Mesodermal cell (in vitro differentiated cells): ENCODE measurements around the gene SPECC1. TPM values are rescaled to one million over a fixed set of nuclear protein-coding genes. Genes with fewer than 3 reads are reported as not detected.
"Not testable (repeated sequence)": the region's sequence is repeated elsewhere in the genome, so short reads cannot be mapped to it uniquely, and the experiment has no call there.

Experiments used
- H3K27ac ChIP-seq: 2 replicates; pipeline ENCODE4 v1.7.0; 2013; ENCODE audit warnings: mild to moderate bottlenecking, low read depth, low read length, moderate library complexity; ENCODE audit not compliant: severe bottlenecking
- H3K36me3 ChIP-seq: 2 replicates; pipeline ENCODE4 v1.7.1; 2013; ENCODE audit warnings: mild to moderate bottlenecking, low read length, moderate library complexity; ENCODE audit not compliant: control insufficient read depth, insufficient read depth
- H3K4me1 ChIP-seq: one replicate; pipeline ENCODE4 v1.7.1; 2013; ENCODE audit warnings: mild to moderate bottlenecking, low read length; ENCODE audit not compliant: insufficient read depth, control insufficient read depth, poor library complexity, severe bottlenecking
- H3K4me3 ChIP-seq: 2 replicates; pipeline ENCODE4 v1.7.0; 2013; ENCODE audit warnings: low read length, control low read depth, mild to moderate bottlenecking; ENCODE audit not compliant: insufficient read depth, poor library complexity, severe bottlenecking; ENCODE audit errors: extremely low read depth
- H3K9me3 ChIP-seq: 2 replicates; pipeline ENCODE4 v1.7.1; 2013; ENCODE audit warnings: mild to moderate bottlenecking, low read length, moderate library complexity; ENCODE audit not compliant: control insufficient read depth
- WGBS, 2 experiments: methylation state at CpG; one replicate each; pipeline ENCODE4 v1.1.5; 2013; ENCODE audit warnings: missing lambda C conversion rate in 2 of 2; ENCODE audit not compliant: insufficient coverage in 2 of 2; 5-methylcytosine and 5-hydroxymethylcytosine counted together
- polyA plus RNA-seq, 2 experiments: library from polyadenylated mRNA; stranded (reverse); fragments of 50-300 nt; gene quantifications; one replicate each; pipeline ENCODE4 v1.2.3, GENCODE V29; 2013

Gene SPECC1
- 59.3 TPM for polyA plus RNA-seq (2013, experiment 1 of 2)
- 65.8 TPM for polyA plus RNA-seq (2013, experiment 2 of 2)

DNA sequence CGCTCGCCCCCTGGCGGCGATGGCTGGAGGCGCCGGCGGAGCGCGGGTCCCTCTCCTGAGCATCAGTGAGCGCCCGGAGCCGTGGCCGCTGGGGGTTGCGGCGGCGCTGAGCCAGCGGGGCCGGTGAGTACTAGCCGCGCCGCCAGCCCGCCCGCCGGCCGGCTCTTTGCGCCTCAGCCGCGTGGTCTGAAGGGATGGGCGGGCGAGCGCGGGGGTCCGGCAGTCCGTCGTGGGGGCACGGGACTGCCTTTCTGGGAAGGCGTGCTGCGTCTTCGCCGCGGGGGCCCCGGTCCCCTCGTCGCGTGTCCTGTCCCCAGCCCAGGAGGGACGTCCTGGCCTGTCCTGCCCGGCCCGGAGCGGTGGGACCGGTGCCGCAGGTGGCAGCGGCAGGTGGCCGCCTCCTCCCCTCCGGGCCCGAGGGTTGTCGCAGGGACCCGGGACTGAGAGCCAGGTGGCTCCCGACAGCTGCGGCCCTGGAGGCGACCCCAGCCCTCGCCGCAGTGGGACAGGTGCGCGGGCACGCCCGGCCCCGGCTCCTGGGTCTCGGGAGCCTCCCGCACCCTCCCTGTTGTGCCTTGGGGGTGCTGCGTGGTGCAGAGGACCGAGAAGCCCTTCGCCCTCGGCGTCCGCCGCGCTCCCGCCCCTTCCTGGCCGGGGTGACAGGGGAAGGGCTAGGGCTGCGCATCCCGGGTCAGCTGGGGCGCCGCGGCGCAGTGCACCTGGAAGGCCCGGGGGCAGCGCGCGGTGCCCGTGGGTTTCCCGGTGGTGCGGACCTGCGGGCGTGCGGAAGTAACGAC, at the start of gene SPECC1:
SPECC1 (plus strand) TSS at position 58 of the 797 bp plus-strand sequence. CDS start 87,293 bp downstream, outside the sequence.
- WGBS, 2 experiments = 0 to 1% methylated on average over 56 to 71 of the region's 96 CpGs
- Histone ChIP-seq H3K27ac (no peak within 1 kb of the TSS), H3K9me3 (no peaks in the 10 kb centered on the region), H3K36me3 (no peaks in the 10 kb centered on the region), H3K4me1 (peaks cover 7% of the 10 kb centered on the region), H3K4me3 (peak within 1 kb of the TSS; percentile 56)

GRCh38 chr17:19962954-19963353, 46.2 kb upstream of the SPECC1 start:
- not testable (repeated sequence) for H3K27ac ChIP-seq, H3K9me3 ChIP-seq, H3K4me3 ChIP-seq
- Histone ChIP-seq H3K4me1 (peaks cover 13% of the 10 kb centered on the region), H3K36me3 (peaks cover 64% of the 10 kb centered on the region)
- no CpG with 5 or more reads among the region's 2 CpGs for WGBS, 2 experiments

DNA sequence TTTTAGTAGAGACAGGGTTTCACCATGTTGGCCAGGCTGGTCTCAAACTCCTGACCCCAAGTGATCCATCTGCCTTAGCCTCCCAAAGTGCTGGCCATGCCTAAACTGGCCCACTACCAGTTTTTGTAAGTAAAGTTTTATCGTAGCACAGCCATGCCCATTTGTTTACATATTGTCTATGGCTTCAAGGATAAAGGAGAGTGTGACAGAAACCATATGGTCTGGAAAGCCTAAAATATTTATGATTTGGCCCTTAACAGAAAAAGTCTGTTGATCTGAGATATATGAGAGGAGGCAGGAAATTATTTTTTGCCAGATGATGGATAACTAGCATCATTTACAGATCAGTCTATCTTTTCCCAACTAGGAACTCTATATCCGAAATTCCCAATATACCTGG, 36.0 kb upstream of the SPECC1 start:
- H3K9me3 ChIP-seq = peaks cover 2% of the 10 kb centered on the region
- peaks cover 75% of the 10 kb centered on the region for H3K36me3 ChIP-seq
- no peak overlapping the region for H3K4me3 ChIP-seq
- no peak overlapping the region for H3K27ac ChIP-seq
- WGBS, 2 experiments = 83 to 88% methylated on average over 1 of the region's 2 CpGs
- no peaks in the 10 kb centered on the region for H3K4me1 ChIP-seq

GRCh38 chr17:19975601-19976000, 33.6 kb upstream of the SPECC1 start:
- Histone ChIP-seq H3K4me3 (no peak overlapping the region), H3K9me3 (peaks cover 9% of the 10 kb centered on the region), H3K27ac (no peak overlapping the region), H3K36me3 (peaks cover 52% of the 10 kb centered on the region), H3K4me1 (no peaks in the 10 kb centered on the region)
- WGBS, 2 experiments = 100% methylated on average over 1 of the region's 3 CpGs; no CpG with 5 or more reads in 1 of the 2 experiments

GRCh38 chr17:19977293-19978208, 31.6 kb upstream of the SPECC1 start, which contains the start of gene AKAP10:
Gene AKAP10 (minus strand): TSS chr17:19977828. CDS start chr17:19977679, 149 bp downstream.
- Histone ChIP-seq H3K36me3 (peaks cover 39% of the 10 kb centered on the region), H3K27ac (peak within 1 kb of the TSS; percentile 75), H3K4me1 (no peaks in the 10 kb centered on the region), H3K9me3 (peaks cover 9% of the 10 kb centered on the region), H3K4me3 (peak within 1 kb of the TSS; percentile 73)
- 1% methylated on average over 67 to 68 of the region's 75 CpGs for whole genome bisulfite sequencing, 2 experiments

GRCh38 chr17:19978209-19978802, 30.9 kb upstream of the SPECC1 start:
- 75 to 77% methylated on average over 18 of the region's 22 CpGs for WGBS, 2 experiments
- Histone ChIP-seq H3K4me1 (no peaks in the 10 kb centered on the region), H3K4me3 (peak overlapping the region; percentile 73), H3K27ac (peak overlapping the region; percentile 75), H3K36me3 (peaks cover 31% of the 10 kb centered on the region), H3K9me3 (peaks cover 9% of the 10 kb centered on the region)

DNA sequence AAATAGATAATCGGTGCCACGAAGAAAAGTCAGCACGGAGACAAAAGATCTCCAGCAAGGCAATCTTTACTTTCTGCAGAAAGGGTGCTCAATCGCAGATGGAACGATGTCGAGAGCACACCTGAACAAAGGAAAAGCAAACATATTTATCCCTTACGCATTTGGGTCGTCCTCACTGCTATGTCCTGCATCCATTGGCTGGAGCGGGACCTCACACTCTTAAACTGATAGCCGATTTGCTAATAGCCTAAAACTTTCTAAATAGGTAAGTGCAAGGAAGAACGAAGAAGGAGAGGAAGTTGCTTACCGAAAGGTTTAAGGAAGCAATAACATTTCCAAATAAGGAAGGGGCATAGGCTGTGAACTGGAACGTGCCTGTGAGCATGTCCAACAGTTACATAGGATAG, 30.4 kb upstream of the SPECC1 start:
- Histone ChIP-seq H3K4me3 (no peak overlapping the region), H3K36me3 (peaks cover 26% of the 10 kb centered on the region), H3K27ac (no peak overlapping the region), H3K9me3 (peaks cover 9% of the 10 kb centered on the region), H3K4me1 (no peaks in the 10 kb centered on the region)
- WGBS, 2 experiments = 95 to 97% methylated on average over 9 to 12 of the region's 13 CpGs

DNA sequence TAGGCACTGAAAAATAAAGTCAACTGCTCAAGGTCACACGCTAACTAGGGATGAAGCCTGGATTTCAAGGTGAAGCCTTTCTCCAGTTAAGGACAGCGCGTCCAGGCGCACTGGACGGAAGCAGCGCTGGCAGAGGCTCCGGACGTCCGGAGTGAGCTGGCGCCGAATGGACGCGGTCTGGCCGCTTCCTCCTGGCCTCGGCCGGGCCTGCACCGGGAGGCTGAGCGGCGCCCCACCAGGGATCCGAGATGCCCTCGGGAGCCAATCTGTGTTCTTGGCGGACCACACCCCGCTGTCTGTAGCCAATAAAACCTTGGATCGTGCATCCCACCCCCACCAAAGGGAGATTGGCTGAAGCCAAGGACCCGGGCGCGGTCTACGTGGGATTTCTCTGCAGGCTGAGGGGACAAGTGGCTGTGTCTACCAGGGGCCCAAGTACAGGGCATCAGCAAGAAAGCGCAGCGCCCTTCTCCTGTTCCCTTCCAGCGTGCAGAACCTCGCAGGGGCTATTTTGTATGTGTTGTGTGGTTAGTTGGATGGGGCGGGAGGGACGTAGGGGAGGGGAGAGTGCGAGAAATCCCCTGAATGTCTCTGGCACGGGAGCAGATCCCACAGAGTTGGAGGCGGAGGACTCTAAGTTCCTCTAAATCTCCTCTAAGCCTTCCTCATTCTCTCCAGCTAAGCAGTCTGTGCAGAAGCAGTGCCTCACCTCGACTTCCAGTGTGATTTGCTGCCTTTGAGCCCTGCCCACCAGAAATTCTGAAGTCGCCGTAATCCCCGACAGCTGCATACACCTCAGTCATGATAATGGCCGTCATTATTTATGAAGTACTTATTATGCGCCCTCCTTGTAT, 29.0 kb upstream of the SPECC1 start:
- Histone ChIP-seq H3K4me1 (no peaks in the 10 kb centered on the region), H3K4me3 (no peak overlapping the region), H3K27ac (no peak overlapping the region), H3K9me3 (peaks cover 9% of the 10 kb centered on the region), H3K36me3 (peaks cover 14% of the 10 kb centered on the region)
- 94 to 95% methylated on average over 35 to 37 of the region's 43 CpGs for WGBS, 2 experiments

GRCh38 chr17:19986941-19987861, 22.0 kb upstream of the SPECC1 start:
- no peaks in the 10 kb centered on the region for H3K36me3 ChIP-seq
- 78 to 81% methylated on average over 7 to 10 of the region's 13 CpGs for WGBS, 2 experiments
- H3K4me1 ChIP-seq = peaks cover 8% of the 10 kb centered on the region
- H3K4me3 ChIP-seq = no peak overlapping the region
- no peaks in the 10 kb centered on the region for H3K9me3 ChIP-seq
- peak overlapping the region; percentile 10 for H3K27ac ChIP-seq
